WTC11 (cell line): ENCODE data around the gene HLF. TPM values are rescaled to one million over a fixed set of nuclear protein-coding genes. Genes with fewer than 3 reads are reported as not detected.

ENCODE experiments used
- ATAC-seq: fragments of 200-7000 bp; cut with Tn5 transposase; 2 replicates; pipeline ENCODE4 v1.10.0; 2021; ENCODE audit warnings: mild to moderate bottlenecking, moderate library complexity
- CTCF ChIA-PET: fragments of 300-600 bp; sonication (Branson Sonifier 250); formaldehyde crosslinking; loops from one replicate; lab custom pipeline; 2021; ENCODE audit warnings: antibody characterized with exemption; lab: Charles Lee
- POLR2A ChIA-PET: fragments of 350-600 bp; sonication (Branson Sonifier 250); formaldehyde crosslinking; loops from one replicate; lab custom pipeline; 2021; ENCODE audit warnings: antibody characterized with exemption; lab: Charles Lee
- DNase-seq: peaks from one replicate; pipeline ENCODE4 v3.0.0; 2021; ENCODE audit warnings: low spot score
- H3K27ac Mint-ChIP-seq: 2 replicates; pipeline ENCODE4 v1.8.0; 2021; ENCODE audit warnings: mixed read lengths
- H3K27me3 Mint-ChIP-seq: 2 replicates; pipeline ENCODE4 v1.8.0; 2021; ENCODE audit warnings: low read depth, mild to moderate bottlenecking, moderate library complexity, mixed read lengths
- H3K36me3 Mint-ChIP-seq: 2 replicates; pipeline ENCODE4 v1.8.0; 2021; ENCODE audit warnings: mixed read lengths
- H3K4me1 Mint-ChIP-seq: 2 replicates; pipeline ENCODE4 v1.8.0; 2022; ENCODE audit warnings: mixed read lengths
- H3K4me3 Mint-ChIP-seq: 2 replicates; pipeline ENCODE4 v1.8.0; 2021; ENCODE audit warnings: mild to moderate bottlenecking, moderate library complexity, mixed read lengths
- H3K9me3 Mint-ChIP-seq: 2 replicates; pipeline ENCODE4 v1.8.0; 2021; ENCODE audit warnings: mixed read lengths
- AFF4 ChIP-seq: sonication (generic); formaldehyde crosslinking; IDR thresholded peaks from 2 replicates; pipeline ENCODE4 v1.8.1; 2023; ENCODE audit warnings: mild to moderate bottlenecking, missing genetic modification reagents, borderline replicate concordance
- ATF2 ChIP-seq: sonication (generic); formaldehyde crosslinking; IDR thresholded peaks from 2 replicates; pipeline ENCODE4 v1.8.1; 2022; ENCODE audit warnings: low read depth, missing genetic modification reagents, borderline replicate concordance
- ATF3 ChIP-seq: sonication (generic); formaldehyde crosslinking; conservative IDR thresholded peaks from 2 replicates; pipeline ENCODE4 v1.8.1; 2022; ENCODE audit warnings: mild to moderate bottlenecking, missing genetic modification reagents
- CBFB ChIP-seq: sonication (generic); formaldehyde crosslinking; IDR thresholded peaks from 2 replicates; pipeline ENCODE4 v1.8.1; 2022; ENCODE audit warnings: mild to moderate bottlenecking, low read depth, missing genetic modification reagents
- E2F1 ChIP-seq: sonication (generic); formaldehyde crosslinking; IDR thresholded peaks from 2 replicates; pipeline ENCODE4 v1.8.0; 2022; ENCODE audit warnings: mild to moderate bottlenecking, missing genetic modification reagents
- HMGXB4 ChIP-seq: sonication (generic); formaldehyde crosslinking; IDR thresholded peaks from 2 replicates; pipeline ENCODE4 v1.8.1; 2023; ENCODE audit warnings: mild to moderate bottlenecking, moderate library complexity, missing genetic modification reagents
- IRF2 ChIP-seq: sonication (generic); formaldehyde crosslinking; IDR thresholded peaks from 2 replicates; pipeline ENCODE4 v1.8.0; 2022; ENCODE audit warnings: low read depth, missing genetic modification reagents, borderline replicate concordance
- MAX ChIP-seq: sonication (generic); formaldehyde crosslinking; IDR thresholded peaks from 2 replicates; pipeline ENCODE4 v1.8.0; 2022; ENCODE audit warnings: mild to moderate bottlenecking, missing genetic modification reagents
- MLX ChIP-seq: sonication (generic); formaldehyde crosslinking; IDR thresholded peaks from 2 replicates; pipeline ENCODE4 v1.8.1; 2023; ENCODE audit warnings: mild to moderate bottlenecking, missing genetic modification reagents, moderate library complexity
- MYBL2 ChIP-seq: sonication (generic); formaldehyde crosslinking; IDR thresholded peaks from 2 replicates; pipeline ENCODE4 v1.8.1; 2023; ENCODE audit warnings: mild to moderate bottlenecking, moderate library complexity, missing genetic modification reagents
- SMAD4 ChIP-seq: sonication (generic); formaldehyde crosslinking; IDR thresholded peaks from 2 replicates; pipeline ENCODE4 v1.8.0; 2022; ENCODE audit warnings: mild to moderate bottlenecking, missing genetic modification reagents
- TCF7 ChIP-seq: sonication (generic); formaldehyde crosslinking; IDR thresholded peaks from 2 replicates; pipeline ENCODE4 v1.8.0; 2022; ENCODE audit warnings: mild to moderate bottlenecking, low read depth, missing genetic modification reagents, moderate library complexity
- ZNF425 ChIP-seq: fragments of 250-450 bp; sonication (Bioruptor Pico); conservative IDR thresholded peaks from 2 replicates; pipeline ENCODE4 v1.9.0; 2021; ENCODE audit warnings: mild to moderate bottlenecking
- ZNF671 ChIP-seq: fragments of 250-450 bp; sonication (Bioruptor Pico); IDR thresholded peaks from 2 replicates; pipeline ENCODE4 v1.8.0; 2021; ENCODE audit warnings: mild to moderate bottlenecking
- total RNA-seq: library from RNA; stranded (reverse); gene quantifications from 3 replicates; pipeline ENCODE4 v1.2.3, GENCODE V29; 2021

Gene HLF
- total RNA-seq, 1 experiment from 2014 or later = 0.31 TPM

GRCh38 chr17:55321427-55322060 lies 56.8 kb downstream of the HLF start (continued):
- no peak for TF ChIP-seq AFF4 (CRISPR knock-in tag)

- ChIA-PET POLR2A (no interaction called here), CTCF (no interaction called here)
- Mint-ChIP-seq H3K9me3 (no peaks in the 10 kb centered on the region), H3K4me3 (no peak overlapping the region), H3K27ac (no peak overlapping the region), H3K4me1 (no peaks in the 10 kb centered on the region), H3K27me3 (no peaks in the 10 kb centered on the region), H3K36me3 (no peaks in the 10 kb centered on the region)
- TF ChIP-seq HMGXB4 (CRISPR knock-in tag) = no peak
- TF ChIP-seq ATF3 = no peak
- no peak for TF ChIP-seq TCF7 (CRISPR knock-in tag)
- TF ChIP-seq ATF2 (CRISPR knock-in tag) = no peak
- TF ChIP-seq MAX = no peak
- TF ChIP-seq E2F1 (CRISPR knock-in tag) = no peak
- TF ChIP-seq MLX (CRISPR knock-in tag) = no peak
- ATAC-seq (no peak), DNase-seq (no peak)
These were observed 57.8 kb downstream of the HLF start for GRCh38 chr17:55322453-55322985.

- no peak overlapping the region for H3K27ac Mint-ChIP-seq
- no peak for ATAC-seq
- H3K9me3 Mint-ChIP-seq = peaks cover 6% of the 10 kb centered on the region
- H3K4me1 Mint-ChIP-seq = no peaks in the 10 kb centered on the region
- POLR2A ChIA-PET = no interaction called here
- H3K27me3 Mint-ChIP-seq = no peaks in the 10 kb centered on the region
- CTCF ChIA-PET = no interaction called here
- no peaks in the 10 kb centered on the region for H3K36me3 Mint-ChIP-seq
- H3K4me3 Mint-ChIP-seq = no peak overlapping the region
- no peak for DNase-seq
- no peak for TF ChIP-seq ZNF425 (CRISPR knock-in tag)
- TF ChIP-seq E2F1 (CRISPR knock-in tag) = no peak
- no peak for TF ChIP-seq SMAD4
- TF ChIP-seq ATF2 (CRISPR knock-in tag) = no peak
- no peak for TF ChIP-seq IRF2 (CRISPR knock-in tag)
- TF ChIP-seq ZNF671 (CRISPR knock-in tag) = no peak
- TF ChIP-seq MYBL2 (CRISPR knock-in tag) = no peak
- TF ChIP-seq TCF7 (CRISPR knock-in tag) = no peak
- TF ChIP-seq CBFB (CRISPR knock-in tag) = no peak
These were observed 58.9 kb downstream of the HLF start for GRCh38 chr17:55323518-55324295.
